Sigmoid colon (tissue), 7 donors: ENCODE results near the gene KRTAP4-16. TPM values are rescaled to one million over a fixed set of nuclear protein-coding genes. Genes with fewer than 3 reads are reported as not detected.

Experiments used
- DNase-seq: peaks from one replicate; pipeline ENCODE4 v3.0.0-alpha.2; 2019
- H3K27ac ChIP-seq, 4 donors: fragments of 200-600 bp; sonication (generic); one replicate each; pipeline ENCODE4 v1.5.1; 2016 to 2019; ENCODE audit warnings: mild to moderate bottlenecking in 1 of 4
- H3K27me3 ChIP-seq, 3 donors: fragments of 200-600 bp; sonication (generic); one replicate each; pipeline ENCODE4 v1.5.1; 2019; ENCODE audit warnings: mild to moderate bottlenecking in 1 of 3
- H3K36me3 ChIP-seq, 4 donors: fragments of 200-600 bp; sonication (generic); one replicate each; pipeline ENCODE4 v1.5.1; 2016 to 2019
- H3K4me1 ChIP-seq, 4 donors: fragments of 200-600 bp; sonication (generic); one replicate each; pipeline ENCODE4 v1.5.1; 2017 to 2019
- H3K4me3 ChIP-seq, 4 donors: fragments of 200-600 bp; sonication (generic); one replicate each; pipeline ENCODE4 v1.5.1; 2017 to 2019; ENCODE audit warnings: mild to moderate bottlenecking in 2 of 4, moderate library complexity in 1 of 4
- H3K9me3 ChIP-seq, 4 donors: fragments of 200-600 bp in 3 of 4; sonication (generic) in 3 of 4; one replicate each; pipeline versions ENCODE4 v1.5.1 to v1.6.1; 2013 to 2019
- EP300 ChIP-seq, 4 donors: sonication (generic); formaldehyde crosslinking; IDR thresholded peaks; one replicate each; pipeline ENCODE4 v1.6.1; 2017; ENCODE audit warnings: antibody characterized with exemption in 4 of 4
- POLR2A ChIP-seq, 2 donors: fragments of 450-650 bp; IDR thresholded peaks; one replicate each; pipeline ENCODE4 v1.6.1; 2016; ENCODE audit warnings: antibody characterized with exemption in 2 of 2, mild to moderate bottlenecking in 2 of 2, moderate library complexity in 2 of 2
- POLR2AphosphoS5 ChIP-seq, 4 donors: sonication (generic); formaldehyde crosslinking; IDR thresholded peaks; one replicate each; pipeline ENCODE4 v1.6.1; 2017; ENCODE audit warnings: antibody characterized with exemption in 4 of 4
- WGBS, 2 donors: extraction: QIAGEN DNeasy Blood & Tissue Kit; methylation state at CpG; one replicate each; pipeline ENCODE4 v1.1.7; 2013; 5-methylcytosine and 5-hydroxymethylcytosine counted together
- intact Hi-C: fragments of 100-400 bp; cut with DNase I; formaldehyde crosslinking; loops from one replicate; pipeline ENCODE4 v1.15.1; 2023
- polyA plus RNA-seq, 3 donors: library from polyadenylated mRNA; stranded (reverse); fragments of 200-250 nt; gene quantifications; one replicate each; pipeline ENCODE4 v1.2.3, GENCODE V29; 2013
- total RNA-seq, 4 donors: library from RNA; depleted of rRNA; stranded (reverse); fragments of >200 nt; gene quantifications; one replicate each; pipeline ENCODE4 v1.1.0, GENCODE V29; 2016
- TF ChIP-seq, protein P1 (sequence below), 4 experiments: fragments of 450-650 bp in 3 of 4; fragments of 200-600 bp in 1 of 4; IDR thresholded peaks; one replicate each; pipeline ENCODE4 v1.5.1; 2016 to 2019; ENCODE audit warnings: antibody characterized with exemption in 4 of 4, mild to moderate bottlenecking in 3 of 4, moderate library complexity in 2 of 4
- donor health status: healthy with polysubstance abuse.
- donor health status: Bipolar disorder and iron deficiency.
- donor health status: healthy.

The KRTAP4-16 gene
- total and polyA plus RNA-seq, 7 donors, result not detected

DNA sequence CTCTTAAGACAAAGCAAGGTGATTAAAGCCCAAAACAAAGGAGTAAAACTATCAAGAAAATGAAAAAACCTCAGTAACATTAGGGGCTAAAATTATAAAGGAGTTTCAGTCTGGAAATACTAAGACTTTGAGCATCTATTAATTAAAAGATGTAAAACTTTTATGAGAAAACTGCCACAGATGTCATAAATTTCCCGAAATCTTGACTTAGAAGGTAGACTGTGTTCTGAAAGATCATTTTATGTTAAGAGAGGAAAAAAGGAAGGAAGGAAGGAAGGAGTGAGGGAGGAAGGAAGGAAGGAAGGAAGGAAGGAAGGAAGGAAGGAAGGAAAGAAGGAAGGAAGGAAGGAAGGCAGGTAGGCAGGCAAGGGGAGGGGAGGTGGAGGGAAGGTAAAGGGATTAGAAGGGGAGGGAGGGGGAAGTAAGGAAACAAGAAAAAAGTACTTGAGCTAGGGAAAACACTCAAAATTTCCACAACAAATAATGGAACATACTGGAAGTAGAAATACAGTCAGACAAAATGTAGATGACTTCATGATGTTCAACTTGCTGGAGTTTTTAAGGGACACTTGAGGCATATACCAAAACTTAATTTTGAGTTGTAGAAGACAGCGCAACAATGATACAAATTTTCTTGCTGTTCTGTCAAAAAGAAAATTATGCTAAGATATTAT is 45.7 kb upstream of the KRTAP4-16 start:
- WGBS, 2 donors, result 90 to 95% methylated on average over 2 of the region's 2 CpGs
- no peak for DNase-seq
- H3K36me3 ChIP-seq, result no peaks in the 10 kb centered on the region
- H3K9me3 ChIP-seq, result peaks cover 0 to 8% (median 3%) of the 10 kb centered on the region in 4 donors
- no peaks in the 10 kb centered on the region for H3K27me3 ChIP-seq
- no peaks in the 10 kb centered on the region for H3K4me1 ChIP-seq
- H3K4me3 ChIP-seq, result no peak overlapping the region
- no peak overlapping the region for H3K27ac ChIP-seq
- intact Hi-C loops, result no loop called here
- TF ChIP-seq, protein P1, sequence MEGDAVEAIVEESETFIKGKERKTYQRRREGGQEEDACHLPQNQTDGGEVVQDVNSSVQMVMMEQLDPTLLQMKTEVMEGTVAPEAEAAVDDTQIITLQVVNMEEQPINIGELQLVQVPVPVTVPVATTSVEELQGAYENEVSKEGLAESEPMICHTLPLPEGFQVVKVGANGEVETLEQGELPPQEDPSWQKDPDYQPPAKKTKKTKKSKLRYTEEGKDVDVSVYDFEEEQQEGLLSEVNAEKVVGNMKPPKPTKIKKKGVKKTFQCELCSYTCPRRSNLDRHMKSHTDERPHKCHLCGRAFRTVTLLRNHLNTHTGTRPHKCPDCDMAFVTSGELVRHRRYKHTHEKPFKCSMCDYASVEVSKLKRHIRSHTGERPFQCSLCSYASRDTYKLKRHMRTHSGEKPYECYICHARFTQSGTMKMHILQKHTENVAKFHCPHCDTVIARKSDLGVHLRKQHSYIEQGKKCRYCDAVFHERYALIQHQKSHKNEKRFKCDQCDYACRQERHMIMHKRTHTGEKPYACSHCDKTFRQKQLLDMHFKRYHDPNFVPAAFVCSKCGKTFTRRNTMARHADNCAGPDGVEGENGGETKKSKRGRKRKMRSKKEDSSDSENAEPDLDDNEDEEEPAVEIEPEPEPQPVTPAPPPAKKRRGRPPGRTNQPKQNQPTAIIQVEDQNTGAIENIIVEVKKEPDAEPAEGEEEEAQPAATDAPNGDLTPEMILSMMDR (IDR thresholded peaks at IDR 0.05), result no peak
- no peak for TF ChIP-seq POLR2AphosphoS5 (IDR thresholded peaks at IDR 0.05)

DNA sequence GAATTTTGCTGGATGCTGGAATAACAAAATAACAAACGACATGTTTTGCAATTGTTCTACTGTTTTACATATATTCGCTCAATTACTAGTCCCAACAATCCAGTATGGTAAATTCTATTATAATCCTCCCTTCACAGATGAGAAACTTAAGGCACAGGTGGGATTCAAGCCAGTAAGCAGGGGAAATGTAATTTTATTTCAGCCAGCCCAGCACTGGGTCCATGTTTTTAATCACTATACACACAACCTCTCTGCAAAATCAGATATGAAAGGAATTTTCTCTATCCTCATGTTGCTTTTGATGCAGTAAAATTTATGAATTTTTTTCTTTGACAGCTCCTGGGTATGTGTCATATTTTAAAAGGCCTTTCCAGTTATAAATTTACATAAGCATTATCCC is 43.3 kb upstream of the KRTAP4-16 start:
- H3K36me3 ChIP-seq, result no peaks in the 10 kb centered on the region
- H3K4me3 ChIP-seq, result no peak overlapping the region
- 92 to 93% methylated on average over 2 of the region's 2 CpGs for WGBS, 2 donors
- H3K4me1 ChIP-seq, result no peaks in the 10 kb centered on the region
- no peak overlapping the region for H3K27ac ChIP-seq
- H3K27me3 ChIP-seq, result no peaks in the 10 kb centered on the region
- intact Hi-C loops, result no loop called here
- no peak for TF ChIP-seq POLR2AphosphoS5 (IDR thresholded peaks at IDR 0.05)
- no peak for TF ChIP-seq POLR2A (IDR thresholded peaks at IDR 0.05)
- TF ChIP-seq, protein P1 (IDR thresholded peaks at IDR 0.05), result no peak
- TF ChIP-seq EP300 (IDR thresholded peaks at IDR 0.05), result no peak
- DNase-seq, result no peak
- H3K9me3 ChIP-seq, result peaks cover 0 to 11% (median 3%) of the 10 kb centered on the region in 4 donors

DNA sequence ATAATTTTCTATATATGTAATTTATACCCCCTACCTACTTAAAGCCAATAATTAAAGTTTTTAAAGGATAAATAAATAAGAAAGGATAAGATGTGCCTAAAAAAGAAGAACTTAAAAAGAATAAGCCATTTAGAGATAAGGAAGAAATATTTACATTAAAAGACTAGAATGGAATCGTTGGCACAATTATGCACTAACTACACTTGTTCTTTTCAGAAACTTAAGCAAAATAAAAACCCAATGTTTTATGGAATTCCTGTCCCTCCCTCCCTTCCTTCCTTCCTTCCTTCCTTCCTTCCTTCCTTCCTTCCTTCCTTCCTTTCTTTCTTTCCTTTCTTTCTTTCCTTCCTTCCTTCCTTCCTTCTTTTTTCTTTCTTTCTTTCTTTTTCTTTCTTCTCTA is 42.8 kb upstream of the KRTAP4-16 start:
- H3K9me3 ChIP-seq, result peaks cover 0 to 15% (median 4%) of the 10 kb centered on the region in 4 donors
- WGBS, 2 donors, result 90 to 94% methylated on average over 1 of the region's 1 CpG
- no peak overlapping the region for H3K27ac ChIP-seq
- TF ChIP-seq, protein P1 (IDR thresholded peaks at IDR 0.05), result no peak
- no peak for TF ChIP-seq EP300 (IDR thresholded peaks at IDR 0.05)
- no peak for TF ChIP-seq POLR2A (IDR thresholded peaks at IDR 0.05)
- TF ChIP-seq POLR2AphosphoS5 (IDR thresholded peaks at IDR 0.05), result no peak
- DNase-seq, result no peak
- H3K27me3 ChIP-seq, result no peaks in the 10 kb centered on the region
- intact Hi-C loops, result no loop called here
- no peaks in the 10 kb centered on the region for H3K4me1 ChIP-seq
- H3K36me3 ChIP-seq, result no peaks in the 10 kb centered on the region
- no peak overlapping the region for H3K4me3 ChIP-seq

DNA sequence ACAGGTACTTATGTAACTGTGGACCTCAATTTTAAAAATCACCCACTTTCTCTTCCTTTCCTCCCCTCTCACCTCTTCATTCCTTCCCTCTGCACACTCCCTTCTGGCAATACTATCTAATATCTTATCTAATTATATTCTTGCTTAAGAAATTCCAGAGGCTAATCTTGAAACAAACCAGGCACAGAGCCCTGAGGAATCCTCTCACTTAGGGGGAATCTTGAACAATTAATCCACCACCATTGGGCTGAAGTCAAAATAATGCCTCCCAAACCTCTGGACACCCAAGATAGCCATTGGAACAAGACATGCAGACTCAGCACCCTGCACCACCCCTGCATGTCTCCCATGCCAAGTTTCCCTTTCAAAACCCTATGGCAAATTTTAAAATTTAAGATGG is 39.4 kb upstream of the KRTAP4-16 start:
- peaks cover 0 to 16% (median 4%) of the 10 kb centered on the region in 4 donors for H3K9me3 ChIP-seq
- no peak for DNase-seq
- H3K27me3 ChIP-seq, result no peaks in the 10 kb centered on the region
- no peak for TF ChIP-seq EP300 (IDR thresholded peaks at IDR 0.05)
- TF ChIP-seq, protein P1 (IDR thresholded peaks at IDR 0.05), result no peak
- TF ChIP-seq POLR2A (IDR thresholded peaks at IDR 0.05), result no peak
- intact Hi-C loops, result no loop called here
- no peaks in the 10 kb centered on the region for H3K36me3 ChIP-seq
- H3K27ac ChIP-seq, result no peak overlapping the region
- H3K4me3 ChIP-seq, result no peak overlapping the region
- no peaks in the 10 kb centered on the region for H3K4me1 ChIP-seq
